Daoy (cell line): ENCODE results near the gene TMEM238. TPM values are rescaled to one million over a fixed set of nuclear protein-coding genes. Genes with fewer than 3 reads are reported as not detected.

Experiments
- DNase-seq: peaks from one replicate; pipeline ENCODE4 v3.0.0-alpha.2; 2015; ENCODE audit warnings: low read depth
- total RNA-seq: library from RNA; depleted of rRNA; stranded (reverse); fragments of >200 nt; shearing (Covaris generic); gene quantifications from 2 replicates; pipeline ENCODE4 v1.2.3, GENCODE V29; 2014

TMEM238 gene
- total RNA-seq, 1 experiment from 2014 or later, result 3.9 TPM

GRCh38 chr19:55358493-55358892, 25.6 kb downstream of the TMEM238 start:
- DNase-seq, result no peak

GRCh38 chr19:55355213-55355821, 28.8 kb downstream of the TMEM238 start:
- DNase-seq, result no peak

- DNase-seq, result no peak
These were observed 29.3 kb downstream of the TMEM238 start, which contains the start of gene COX6B2 for GRCh38 chr19:55354698-55355212. TSS of gene COX6B2 (minus strand) at chr19:55354719. CDS start at chr19:55354521, 198 bp downstream.

- peak; percentile 73 for DNase-seq
These were observed 30.0 kb downstream of the TMEM238 start for GRCh38 chr19:55353803-55354697.

GRCh38 chr19:55353356-55353802, 30.7 kb downstream of the TMEM238 start:
- DNase-seq, result no peak

- DNase-seq, result no peak
These were observed 31.4 kb downstream of the TMEM238 start for GRCh38 chr19:55352549-55353145.

GRCh38 chr19:55352040-55352439, 32.1 kb downstream of the TMEM238 start:
- DNase-seq, result peak; percentile 65

GRCh38 chr19:55350620-55351315, 33.3 kb downstream of the TMEM238 start:
- no peak for DNase-seq

GRCh38 chr19:55348317-55349034, 35.6 kb downstream of the TMEM238 start:
- DNase-seq, result no peak

GRCh38 chr19:55347442-55348009, 36.6 kb downstream of the TMEM238 start:
- no peak for DNase-seq

GRCh38 chr19:55346725-55347441, 37.2 kb downstream of the TMEM238 start:
- no peak for DNase-seq

GRCh38 chr19:55345818-55346724, 38.0 kb downstream of the TMEM238 start:
- peak; percentile 54 for DNase-seq

GRCh38 chr19:55345101-55345817, 38.8 kb downstream of the TMEM238 start:
- DNase-seq, result no peak

- DNase-seq, result no peak
These were observed 39.6 kb downstream of the TMEM238 start for GRCh38 chr19:55344444-55344843.

GRCh38 chr19:55341595-55342531, 42.2 kb downstream of the TMEM238 start:
- no peak for DNase-seq

- peak; percentile 72 for DNase-seq
These were observed 42.9 kb downstream of the TMEM238 start for GRCh38 chr19:55341171-55341588.

- DNase-seq, result peak; percentile 39
These were observed 43.3 kb downstream of the TMEM238 start for GRCh38 chr19:55340784-55341147.
